H1 (cell line): ENCODE data around the gene SLITRK1. TPM values are rescaled to one million over a fixed set of nuclear protein-coding genes. Genes with fewer than 3 reads are reported as not detected.

Experiments used
- CTCF ChIA-PET: fragments of 300-600 bp; sonication (Branson Sonifier 250); formaldehyde crosslinking; loops from one replicate; lab custom pipeline; 2021; ENCODE audit not compliant: partially characterized antibody; lab: Charles Lee
- POLR2A ChIA-PET: fragments of 300-600 bp; sonication (Branson Sonifier 250); formaldehyde crosslinking; loops from one replicate; lab custom pipeline; 2021; ENCODE audit warnings: inconsistent platforms; ENCODE audit not compliant: partially characterized antibody; lab: Charles Lee
- DNase-seq, 2 experiments: peaks; one replicate each; pipeline versions ENCODE4 v3.0.0 to v3.0.0-alpha.2; 2010 to 2022; ENCODE audit warnings: low spot score in 2 of 2, low read depth in 1 of 2, mixed read lengths in 1 of 2
- FAIRE-seq: peaks from 2 replicates; lab custom pipeline; 2011; peaks lifted over from hg19 to GRCh38; lab: Jason Lieb, UNC
- H2AFZ ChIP-seq: 2 replicates; pipeline ENCODE4 v1.8.1; 2012; ENCODE audit warnings: low read length, inconsistent platforms
- H2AK5ac ChIP-seq: 2 replicates; pipeline ENCODE4 v1.6.1; 2013; ENCODE audit warnings: low read depth, low read length
- H2BK120ac ChIP-seq: replicated peaks from 2 replicates; pipeline ENCODE3; 2013; ENCODE audit warnings: low read depth, low read length, inconsistent platforms
- H2BK12ac ChIP-seq: 2 replicates; pipeline ENCODE4 v1.6.1; 2013; ENCODE audit warnings: low read depth, low read length
- H2BK15ac ChIP-seq: 2 replicates; pipeline ENCODE4 v1.6.1; 2013; ENCODE audit warnings: low read length
- H2BK20ac ChIP-seq: 2 replicates; pipeline ENCODE4 v1.6.1; 2013; ENCODE audit warnings: low read length
- H2BK5ac ChIP-seq: 2 replicates; pipeline ENCODE4 v1.6.1; 2013; ENCODE audit warnings: low read depth, low read length
- H3K14ac ChIP-seq: 2 replicates; pipeline ENCODE4 v1.6.1; 2013; ENCODE audit warnings: inconsistent platforms; ENCODE audit not compliant: insufficient read length
- H3K18ac ChIP-seq: 2 replicates; pipeline ENCODE4 v1.6.1; 2013; ENCODE audit warnings: low read length; ENCODE audit errors: extremely low read depth
- H3K23ac ChIP-seq: 2 replicates; pipeline ENCODE4 v1.6.1; 2013; ENCODE audit warnings: inconsistent platforms; ENCODE audit not compliant: insufficient read length
- H3K23me2 ChIP-seq: 2 replicates; pipeline ENCODE4 v1.6.1; 2013; ENCODE audit warnings: low read depth, low read length
- H3K27ac ChIP-seq: 2 replicates; pipeline ENCODE4 v1.6.1; 2011; ENCODE audit warnings: low read depth, low read length, inconsistent platforms
- H3K27me3 ChIP-seq, 4 experiments: replicated peaks in 1 of 4; 1 replicate in 1 of 4; 2 replicates in 3 of 4; pipeline versions ENCODE4 v1.6.1 to v1.8.1; 2011 to 2013; ENCODE audit warnings: low read length in 3 of 4, mild to moderate bottlenecking in 3 of 4, inconsistent platforms in 2 of 4, mixed read lengths in 2 of 4, moderate library complexity in 1 of 4; ENCODE audit not compliant: control insufficient read depth in 3 of 4, insufficient read depth in 3 of 4; ENCODE audit errors: extremely low read depth in 1 of 4
- H3K36me3 ChIP-seq, 4 experiments: 2 replicates each; pipeline versions ENCODE4 v1.6.1 to v1.8.1; 2011 to 2013; ENCODE audit warnings: mild to moderate bottlenecking in 4 of 4, low read length in 3 of 4, moderate library complexity in 2 of 4, control low read depth in 1 of 4, inconsistent platforms in 1 of 4; ENCODE audit not compliant: insufficient read depth in 4 of 4, control insufficient read depth in 2 of 4
- H3K4ac ChIP-seq: replicated peaks from 2 replicates; pipeline ENCODE3; 2013; ENCODE audit warnings: low read length, low read depth, mixed read lengths, inconsistent platforms; ENCODE audit not compliant: insufficient read length
- H3K4me1 ChIP-seq, 4 experiments: replicated peaks in 1 of 4; 1 replicate in 1 of 4; 2 replicates in 3 of 4; pipeline versions ENCODE4 v1.6.1 to v1.8.1; 2011 to 2013; ENCODE audit warnings: low read length in 3 of 4, inconsistent platforms in 2 of 4, mixed read lengths in 1 of 4; ENCODE audit not compliant: insufficient read depth in 4 of 4, control insufficient read depth in 3 of 4
- H3K4me2 ChIP-seq, 2 experiments: 2 replicates each; pipeline versions ENCODE4 v1.6.1 to v1.8.1; 2011 to 2013; ENCODE audit warnings: low read depth in 2 of 2, low read length in 2 of 2, control low read depth in 1 of 2, inconsistent platforms in 1 of 2, mild to moderate bottlenecking in 1 of 2; ENCODE audit not compliant: insufficient read depth in 1 of 2
- H3K4me3 ChIP-seq, 4 experiments: fragments of 200-600, 300-600 bp in 1 of 4; sonication (generic), shearing (Covaris generic), sonication (Bioruptor Twin) in 1 of 4; 2 replicates each; pipeline versions ENCODE4 v1.5.1 to v1.8.1; 2011 to 2016; ENCODE audit warnings: low read length in 4 of 4, low read depth in 3 of 4, control low read depth in 2 of 4, inconsistent platforms in 2 of 4, mild to moderate bottlenecking in 2 of 4, mixed read lengths in 1 of 4, moderate library complexity in 1 of 4; ENCODE audit not compliant: insufficient read depth in 2 of 4; ENCODE audit errors: extremely low read depth in 1 of 4
- H3K56ac ChIP-seq: replicated peaks from 2 replicates; pipeline ENCODE3; 2013; ENCODE audit warnings: low read depth, mild to moderate bottlenecking, mixed read lengths, low read length, inconsistent platforms; ENCODE audit not compliant: insufficient read length
- H3K79me1 ChIP-seq: 2 replicates; pipeline ENCODE4 v1.6.1; 2013; ENCODE audit warnings: low read depth, low read length, control low read depth
- H3K79me2 ChIP-seq, 2 experiments: 2 replicates each; pipeline versions ENCODE4 v1.6.1 to v1.8.1; 2012 to 2013; ENCODE audit warnings: low read length in 2 of 2, mild to moderate bottlenecking in 2 of 2, inconsistent platforms in 1 of 2; ENCODE audit not compliant: insufficient read depth in 2 of 2, control insufficient read depth in 1 of 2
- H3K9ac ChIP-seq, 4 experiments: replicated peaks in 1 of 4; 1 replicate in 1 of 4; 2 replicates in 3 of 4; pipeline versions ENCODE4 v1.6.1 to v1.8.1; 2011 to 2013; ENCODE audit warnings: low read depth in 3 of 4, low read length in 3 of 4, control low read depth in 2 of 4, mild to moderate bottlenecking in 2 of 4, moderate library complexity in 2 of 4, inconsistent platforms in 1 of 4; ENCODE audit errors: extremely low read depth in 1 of 4
- H3K9me3 ChIP-seq, 2 experiments: 2 replicates each; pipeline versions ENCODE4 v1.6.1 to v1.8.1; 2012 to 2013; ENCODE audit warnings: mild to moderate bottlenecking in 2 of 2, moderate library complexity in 2 of 2, control low read depth in 1 of 2, inconsistent platforms in 1 of 2, low read depth in 1 of 2, low read length in 1 of 2, mixed read lengths in 1 of 2; ENCODE audit not compliant: insufficient read depth in 2 of 2
- H4K20me1 ChIP-seq, 2 experiments: replicated peaks in 1 of 2; 2 replicates each; pipeline versions ENCODE3 to v1.8.1; 2011 to 2013; ENCODE audit warnings: inconsistent platforms in 2 of 2, low read length in 2 of 2, mild to moderate bottlenecking in 1 of 2; ENCODE audit not compliant: insufficient read depth in 2 of 2, control insufficient read depth in 1 of 2
- H4K5ac ChIP-seq: 2 replicates; pipeline ENCODE4 v1.6.1; 2013; ENCODE audit warnings: low read length, low read depth, mixed read lengths, inconsistent platforms; ENCODE audit not compliant: insufficient read length
- H4K8ac ChIP-seq: 2 replicates; pipeline ENCODE4 v1.8.0; 2013; ENCODE audit warnings: mild to moderate bottlenecking, moderate library complexity, low read length, inconsistent platforms; ENCODE audit not compliant: insufficient read depth; ENCODE audit errors: extremely low read depth
- H4K91ac ChIP-seq: replicated peaks from 2 replicates; pipeline ENCODE3; 2013; ENCODE audit warnings: low read length, mixed read lengths, inconsistent platforms; ENCODE audit not compliant: insufficient read length
- CBX8 ChIP-seq: fragments of 300-800, 300-1000 bp; sonication (generic); IDR thresholded peaks from 2 replicates; pipeline ENCODE4 v1.7.1; 2016; ENCODE audit warnings: low read depth, low read length, borderline replicate concordance
- CREB1 ChIP-seq: IDR thresholded peaks from 2 replicates; pipeline ENCODE4 v1.6.1; 2012; ENCODE audit warnings: inconsistent platforms
- EP300 ChIP-seq, 2 experiments: IDR thresholded peaks; 1 replicate in 1 of 2; 2 replicates in 1 of 2; pipeline ENCODE4 v1.6.1; 2011 to 2012; ENCODE audit warnings: low read depth in 2 of 2, low read length in 2 of 2, mild to moderate bottlenecking in 2 of 2, borderline replicate concordance in 1 of 2, inconsistent platforms in 1 of 2, moderate library complexity in 1 of 2
- EZH2 ChIP-seq: fragments of 200-600 bp; sonication (generic); IDR thresholded peaks from 2 replicates; pipeline ENCODE4 v1.7.1; 2012; ENCODE audit warnings: low read depth, mild to moderate bottlenecking, moderate library complexity, low read length, inconsistent platforms; ENCODE audit not compliant: severe bottlenecking
- FOSL1 ChIP-seq: IDR thresholded peaks from 2 replicates; pipeline ENCODE4 v1.6.1; 2011; ENCODE audit warnings: mild to moderate bottlenecking, low read depth, low read length, moderate library complexity; ENCODE audit not compliant: insufficient read depth
- POLR2A ChIP-seq, 2 experiments: IDR thresholded peaks; 1 replicate in 1 of 2; 2 replicates in 1 of 2; pipeline ENCODE4 v1.6.1; 2011; ENCODE audit warnings: low read depth in 2 of 2, low read length in 2 of 2, mild to moderate bottlenecking in 2 of 2; ENCODE audit errors: control extremely low read depth in 1 of 2
- POLR2AphosphoS5 ChIP-seq: IDR thresholded peaks from 2 replicates; pipeline ENCODE4 v1.6.1; 2011; ENCODE audit warnings: low read depth, low read length
- RNF2 ChIP-seq: fragments of 200-900, 300-1000 bp; sonication (generic); IDR thresholded peaks from 2 replicates; pipeline ENCODE4 v1.7.1; 2016; ENCODE audit warnings: borderline replicate concordance, low read depth, mild to moderate bottlenecking, antibody characterized with exemption, low read length; ENCODE audit not compliant: poor library complexity, severe bottlenecking; ENCODE audit errors: missing control alignments
- RXRA ChIP-seq: IDR thresholded peaks from 2 replicates; pipeline ENCODE4 v1.6.1; 2011; ENCODE audit warnings: low read depth, mild to moderate bottlenecking, low read length, moderate library complexity; ENCODE audit not compliant: insufficient read depth
- SAP30 ChIP-seq: fragments of 300-600 bp; sonication (generic); IDR thresholded peaks from 2 replicates; pipeline ENCODE4 v1.7.1; 2012; ENCODE audit warnings: low read length, moderate library complexity, mild to moderate bottlenecking, inconsistent platforms; ENCODE audit not compliant: insufficient read depth, insufficient replicate concordance
- WGBS, 2 experiments: shearing (Covaris generic) in 1 of 2; methylation state at CpG; one replicate each; pipeline versions ENCODE4 v1.1.6 to v1.1.7; 2013 to 2015; ENCODE audit warnings: low lambda C conversion rate in 2 of 2, mixed read lengths in 2 of 2, inconsistent platforms in 1 of 2, low coverage in 1 of 2, missing lambda C conversion rate in 1 of 2; ENCODE audit not compliant: insufficient replicate concordance in 2 of 2, insufficient coverage in 1 of 2, insufficient read length in 1 of 2; ENCODE audit errors: extremely low coverage in 1 of 2, missing lambda C conversion rate in 1 of 2; 5-methylcytosine and 5-hydroxymethylcytosine counted together
- polyA plus RNA-seq, 7 experiments: library from polyadenylated mRNA; depleted of rRNA in 3 of 7; stranded (reverse) in 5 of 7; unstranded in 2 of 7; fragments of >200 nt in 5 of 7; fragments of 200-250 nt in 2 of 7; gene quantifications; 1 replicate in 5 of 7; 2 replicates in 1 of 7; 4 replicates in 1 of 7; pipeline versions ENCODE4 v1.2.1 to v1.2.3, GENCODE V29; 2011 to 2013; ENCODE audit warnings: missing spikeins in 2 of 7, mixed read lengths in 2 of 7
- total RNA-seq: library from RNA; stranded (reverse); fragmentation: NEBNext Ultra II Directional; extraction: Animal tissue kit (Norgen Biotek cat#: 25700); gene quantifications from 2 replicates; pipeline ENCODE4 v1.2.1, GENCODE V29; 2021
- TF ChIP-seq, protein P1 (sequence below), 3 experiments: IDR thresholded peaks; 1 replicate in 2 of 3; 2 replicates in 1 of 3; pipeline versions ENCODE4 v1.5.1 to v1.6.1; 2011; ENCODE audit warnings: low read length in 3 of 3, mild to moderate bottlenecking in 3 of 3, inconsistent platforms in 2 of 3, low read depth in 1 of 3, moderate library complexity in 1 of 3; ENCODE audit not compliant: insufficient read depth in 1 of 3; ENCODE audit errors: control extremely low read depth in 1 of 3

The SLITRK1 gene
- total and polyA plus RNA-seq, 2 of the 8 experiments (the other 6 are each of a cell fraction or from before 2014, with no cell fraction given), result 3.4 to 4.2 TPM

DNA sequence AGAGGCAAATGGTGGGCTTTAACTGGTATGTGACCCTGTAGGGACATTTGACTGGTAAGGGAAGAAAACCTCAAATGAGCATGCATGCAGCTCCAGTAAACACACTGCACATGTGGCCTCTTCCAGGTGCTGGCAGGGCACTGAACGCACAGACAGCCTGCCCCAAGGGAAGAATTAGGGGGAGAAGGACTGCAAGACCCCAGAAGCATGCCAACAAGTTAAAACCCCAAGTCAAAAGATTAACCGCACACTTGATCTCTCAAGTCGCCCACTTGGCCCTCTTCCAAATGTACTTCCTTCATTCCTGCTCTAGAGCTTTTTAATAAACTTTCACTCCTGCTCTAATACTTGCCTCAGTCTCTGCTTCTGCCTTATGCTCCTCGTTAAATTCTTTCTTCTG, 46.9 kb upstream of the SLITRK1 start:
- Histone ChIP-seq H2AK5ac (no peak overlapping the region), H3K79me1 (no peaks in the 10 kb centered on the region), H3K23me2 (no peaks in the 10 kb centered on the region), H2BK20ac (no peak overlapping the region), H3K9me3 (no peaks in the 10 kb centered on the region), H3K79me2 (no peaks in the 10 kb centered on the region), H3K4ac (no peak overlapping the region), H2BK15ac (no peak overlapping the region), H3K36me3 (no peaks in the 10 kb centered on the region), H3K14ac (no peak overlapping the region), H3K27me3 (no peaks in the 10 kb centered on the region), H3K4me1 (no peaks in the 10 kb centered on the region), H2BK5ac (no peak overlapping the region), H4K91ac (no peak overlapping the region), H3K4me2 (no peak overlapping the region), H3K18ac (no peak overlapping the region), H3K9ac (no peak overlapping the region), H3K27ac (no peak overlapping the region), H4K8ac (no peak overlapping the region), H2BK120ac (peak overlapping the region; percentile 15), H3K56ac (no peak overlapping the region), H3K23ac (no peak overlapping the region), H2AFZ (peak overlapping the region; percentile 66; the same call in 1 of the 2 replicates), H4K5ac (no peak overlapping the region), H2BK12ac (no peak overlapping the region), H3K4me3 (no peak overlapping the region), H4K20me1 (no peaks in the 10 kb centered on the region)
- ChIA-PET CTCF (no interaction called here), POLR2A (no interaction called here)
- no peak for FAIRE-seq
- WGBS, 2 experiments, result 87% methylated on average over 4 of the region's 4 CpGs; no CpG with 5 or more reads in 1 of the 2 experiments
- DNase-seq, result no peak
- TF ChIP-seq EZH2 (no peak), RXRA (no peak), EP300 (IDR thresholded peaks at IDR 0.05; ENCODE audit: borderline replicate concordance in 1 of 2, low read depth in 2 of 2, low read length in 2 of 2) (no peak), POLR2A (IDR thresholded peaks at IDR 0.05; ENCODE audit: control extremely low read depth in 1 of 2, low read depth in 2 of 2, low read length in 2 of 2) (no peak), SAP30 (no peak), POLR2AphosphoS5 (no peak), CREB1 (no peak), CBX8 (no peak), FOSL1 (no peak), RNF2 (no peak)
- TF ChIP-seq, protein P1, sequence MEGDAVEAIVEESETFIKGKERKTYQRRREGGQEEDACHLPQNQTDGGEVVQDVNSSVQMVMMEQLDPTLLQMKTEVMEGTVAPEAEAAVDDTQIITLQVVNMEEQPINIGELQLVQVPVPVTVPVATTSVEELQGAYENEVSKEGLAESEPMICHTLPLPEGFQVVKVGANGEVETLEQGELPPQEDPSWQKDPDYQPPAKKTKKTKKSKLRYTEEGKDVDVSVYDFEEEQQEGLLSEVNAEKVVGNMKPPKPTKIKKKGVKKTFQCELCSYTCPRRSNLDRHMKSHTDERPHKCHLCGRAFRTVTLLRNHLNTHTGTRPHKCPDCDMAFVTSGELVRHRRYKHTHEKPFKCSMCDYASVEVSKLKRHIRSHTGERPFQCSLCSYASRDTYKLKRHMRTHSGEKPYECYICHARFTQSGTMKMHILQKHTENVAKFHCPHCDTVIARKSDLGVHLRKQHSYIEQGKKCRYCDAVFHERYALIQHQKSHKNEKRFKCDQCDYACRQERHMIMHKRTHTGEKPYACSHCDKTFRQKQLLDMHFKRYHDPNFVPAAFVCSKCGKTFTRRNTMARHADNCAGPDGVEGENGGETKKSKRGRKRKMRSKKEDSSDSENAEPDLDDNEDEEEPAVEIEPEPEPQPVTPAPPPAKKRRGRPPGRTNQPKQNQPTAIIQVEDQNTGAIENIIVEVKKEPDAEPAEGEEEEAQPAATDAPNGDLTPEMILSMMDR (IDR thresholded peaks at IDR 0.05; ENCODE audit: control extremely low read depth in 1 of 3, insufficient read depth in 1 of 3, low read depth in 1 of 3, low read length in 3 of 3), result no peak
